ENCODE results near the gene PRAMEF20.

The PRAMEF20 gene

GRCh38 chr1:13465515-13465914, 55.3 kb downstream of the PRAMEF20 start:
- FAIRE-seq, result no peak

GRCh38 chr1:13469343-13469742, 59.1 kb downstream of the PRAMEF20 start:
- no peak for FAIRE-seq
